A549 (cell line): ENCODE measurements around the gene TPSG1. TPM values are rescaled to one million over a fixed set of nuclear protein-coding genes. Genes with fewer than 3 reads are reported as not detected.

Source experiments
- ATAC-seq, 2 experiments: fragments of 200-7000 bp in 1 of 2; fragments of >200 bp in 1 of 2; cut with Nextera tagmentation in 1 of 2; cut with Tn5 transposase in 1 of 2; 3 replicates each; pipeline versions ENCODE4 v1.8.0 to v1.9.1; 2018 to 2020; ENCODE audit warnings: mild to moderate bottlenecking in 1 of 2, moderate library complexity in 1 of 2
- CTCF ChIA-PET: fragments of 300-600 bp; sonication (Branson Sonifier 250); formaldehyde crosslinking; extraction: SDS; loops from one replicate; lab custom pipeline; 2021; ENCODE audit warnings: antibody characterized with exemption, inconsistent platforms; lab: Yijun Ruan, JAX
- POLR2A ChIA-PET: fragments of 350-600 bp; formaldehyde crosslinking; extraction: SDS; loops from one replicate; lab custom pipeline; 2021; ENCODE audit warnings: antibody characterized with exemption, inconsistent platforms; lab: Yijun Ruan, JAX
- DNase-seq, 2 experiments: peaks; one replicate each; pipeline versions ENCODE4 v3.0.0 to v3.0.0-alpha.2; 2011 to 2016; ENCODE audit warnings: low read depth in 1 of 2, low spot score in 1 of 2
- FAIRE-seq: peaks from 2 replicates; lab custom pipeline; 2011; peaks lifted over from hg19 to GRCh38; lab: Jason Lieb, UNC
- H3K27ac ChIP-seq, 2 experiments: fragments of >200 bp; sonication (Bioruptor Twin); formaldehyde crosslinking; 3 replicates each; pipeline ENCODE4 v1.5.1; 2016 to 2017
- H3K4me1 ChIP-seq: fragments of >200 bp; sonication (Bioruptor Twin); formaldehyde crosslinking; 3 replicates; pipeline ENCODE4 v1.6.1; 2016
- H3K4me2 ChIP-seq: fragments of >200 bp; sonication (Bioruptor Twin); formaldehyde crosslinking; 3 replicates; pipeline ENCODE4 v1.6.1; 2016
- H3K4me3 ChIP-seq: fragments of >200 bp; sonication (Bioruptor Twin); formaldehyde crosslinking; 3 replicates; pipeline ENCODE4 v1.5.1; 2016
- H3K9me3 ChIP-seq: fragments of >200 bp; sonication (Bioruptor Twin); formaldehyde crosslinking; 3 replicates; pipeline ENCODE4 v1.6.1; 2016
- CEBPB ChIP-seq, 2 experiments: fragments of >200 bp in 1 of 2; sonication (Bioruptor Twin) in 1 of 2; formaldehyde crosslinking in 1 of 2; IDR thresholded peaks; 2 replicates each; pipeline ENCODE4 v1.6.1; 2012 to 2016
- EHF ChIP-seq: fragments of 250-450 bp; sonication (Bioruptor Pico); IDR thresholded peaks from 2 replicates; pipeline ENCODE4 v1.5.0; 2020; ENCODE audit warnings: mild to moderate bottlenecking
- FOSL2 ChIP-seq, 2 experiments: fragments of 450-650 bp in 1 of 2; fragments of >200 bp in 1 of 2; sonication (Bioruptor Twin) in 1 of 2; formaldehyde crosslinking; IDR thresholded peaks; 2 replicates each; pipeline versions ENCODE4 v1.5.0 to v1.6.1; 2016 to 2020; ENCODE audit warnings: mild to moderate bottlenecking in 1 of 2, moderate library complexity in 1 of 2
- GATA3 ChIP-seq: IDR thresholded peaks from 2 replicates; pipeline ENCODE4 v1.6.1; 2012; ENCODE audit warnings: borderline replicate concordance
- HDAC2 ChIP-seq: fragments of 200-600 bp; sonication (generic); IDR thresholded peaks from 2 replicates; pipeline ENCODE4 v1.6.1; 2016
- HMGXB4 ChIP-seq: fragments of 250-450 bp; sonication (Bioruptor Pico); IDR thresholded peaks from 2 replicates; pipeline ENCODE4 v1.5.0; 2021; ENCODE audit warnings: mild to moderate bottlenecking, moderate library complexity, borderline replicate concordance
- HOXA7 ChIP-seq: fragments of 250-450 bp; sonication (Bioruptor Pico); IDR thresholded peaks from 2 replicates; pipeline ENCODE4 v1.5.0; 2020; ENCODE audit warnings: mild to moderate bottlenecking, moderate library complexity
- MAFK ChIP-seq: fragments of 450-650 bp; IDR thresholded peaks from 2 replicates; pipeline ENCODE4 v1.6.1; 2014; ENCODE audit not compliant: partially characterized antibody
- MAZ ChIP-seq: fragments of 150-350 bp; IDR thresholded peaks from 2 replicates; pipeline ENCODE4 v1.6.1; 2014; ENCODE audit warnings: antibody characterized with exemption, low read depth, low read length, borderline replicate concordance
- NR3C1 ChIP-seq: fragments of >200 bp; sonication (Bioruptor Twin); formaldehyde crosslinking; IDR thresholded peaks from 3 replicates; pipeline ENCODE4 v1.6.1; 2017
- PHF8 ChIP-seq: fragments of 200-600 bp; sonication (generic); IDR thresholded peaks from 2 replicates; pipeline ENCODE4 v1.6.1; 2016; ENCODE audit warnings: low read depth, mild to moderate bottlenecking, antibody characterized with exemption, moderate library complexity, borderline replicate concordance
- RAD21 ChIP-seq, 2 experiments: fragments of >200 bp in 1 of 2; sonication (Bioruptor Twin) in 1 of 2; formaldehyde crosslinking in 1 of 2; IDR thresholded peaks in 1 of 2; conservative IDR thresholded peaks in 1 of 2; 2 replicates in 1 of 2; 3 replicates in 1 of 2; pipeline ENCODE4 v1.6.1; 2012 to 2018; ENCODE audit warnings: inconsistent platforms in 1 of 2
- RFX5 ChIP-seq: fragments of 450-650 bp; IDR thresholded peaks from 2 replicates; pipeline ENCODE4 v1.7.1; 2014; ENCODE audit warnings: antibody characterized with exemption, mild to moderate bottlenecking, moderate library complexity
- SMC3 ChIP-seq: fragments of >200 bp; sonication (Bioruptor Twin); formaldehyde crosslinking; IDR thresholded peaks from 3 replicates; pipeline ENCODE4 v1.6.1; 2018; ENCODE audit warnings: inconsistent platforms
- SREBF2 ChIP-seq: fragments of 450-650 bp; IDR thresholded peaks from 2 replicates; pipeline ENCODE4 v1.6.1; 2014; ENCODE audit warnings: mild to moderate bottlenecking, moderate library complexity
- TFCP2L1 ChIP-seq: fragments of 250-450 bp; sonication (Bioruptor Pico); IDR thresholded peaks from 2 replicates; pipeline ENCODE4 v1.5.0; 2021; ENCODE audit warnings: mild to moderate bottlenecking
- ZC3H11A ChIP-seq: fragments of 450-650 bp; IDR thresholded peaks from 2 replicates; pipeline ENCODE4 v1.6.1; 2014; ENCODE audit warnings: antibody characterized with exemption, mild to moderate bottlenecking
- WGBS: methylation state at CpG from one replicate; pipeline ENCODE4 v1.1.6; 2017; ENCODE audit errors: missing lambda C conversion rate; 5-methylcytosine and 5-hydroxymethylcytosine counted together
- polyA plus RNA-seq, 4 experiments: library from polyadenylated mRNA; depleted of rRNA in 3 of 4; stranded (reverse); fragments of >200 nt; fragmentation: RNase III in 1 of 4; extraction: RNeasy Plus Mini Kit Qiagen cat#74134 plus additional on column Dnase treatment in 1 of 4; gene quantifications; 2 replicates in 3 of 4; 3 replicates in 1 of 4; pipeline ENCODE4 v1.2.3, GENCODE V29; 2011 to 2017
- TF ChIP-seq, protein P1 (sequence below): IDR thresholded peaks from 2 replicates; pipeline ENCODE4 v1.6.1; 2012

The TPSG1 gene
- polyA plus RNA-seq, 2 of the 4 experiments (the other 2 are of a cell fraction): not detected

- DNase-seq (no peak), ATAC-seq (no peak), FAIRE-seq (no peak)
- Histone ChIP-seq H3K4me2 (no peak overlapping the region), H3K4me1 (no peaks in the 10 kb centered on the region), H3K9me3 (no peaks in the 10 kb centered on the region), H3K4me3 (no peak overlapping the region), H3K27ac (no peak overlapping the region)
- no peak for TF ChIP-seq HOXA7 (CRISPR knock-in tag)
- no peak for TF ChIP-seq HDAC2
- no peak for TF ChIP-seq RFX5
- TF ChIP-seq TFCP2L1: no peak
- no peak for TF ChIP-seq ZC3H11A
- TF ChIP-seq, protein P1, sequence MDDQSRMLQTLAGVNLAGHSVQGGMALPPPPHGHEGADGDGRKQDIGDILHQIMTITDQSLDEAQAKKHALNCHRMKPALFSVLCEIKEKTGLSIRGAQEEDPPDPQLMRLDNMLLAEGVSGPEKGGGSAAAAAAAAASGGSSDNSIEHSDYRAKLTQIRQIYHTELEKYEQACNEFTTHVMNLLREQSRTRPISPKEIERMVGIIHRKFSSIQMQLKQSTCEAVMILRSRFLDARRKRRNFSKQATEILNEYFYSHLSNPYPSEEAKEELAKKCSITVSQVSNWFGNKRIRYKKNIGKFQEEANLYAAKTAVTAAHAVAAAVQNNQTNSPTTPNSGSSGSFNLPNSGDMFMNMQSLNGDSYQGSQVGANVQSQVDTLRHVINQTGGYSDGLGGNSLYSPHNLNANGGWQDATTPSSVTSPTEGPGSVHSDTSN: no peak
- 86% methylated on average over 29 of the region's 32 CpGs for WGBS
- POLR2A ChIA-PET: no interaction called here
- CTCF ChIA-PET: interaction anchor here (0.6 to 1.7 kb wide), 3 partner anchors 9 to 107 kb away, joined by 3 to 5 read pairs (median 3); no protein-coding TSS in a partner anchor
Measured at GRCh38 chr16:1215574-1216295, 9.3 kb downstream of the TPSG1 start.

GRCh38 chr16:1214719-1215118 lies 10.3 kb downstream of the TPSG1 start:
- CTCF ChIA-PET: interaction anchor here (0.6 to 1.7 kb wide), 4 partner anchors 8 to 106 kb away, joined by 3 to 5 read pairs (median 3); no protein-coding TSS in a partner anchor
- 85% methylated on average over 16 of the region's 16 CpGs for WGBS
- Histone ChIP-seq H3K27ac (no peak overlapping the region), H3K9me3 (no peaks in the 10 kb centered on the region)
- ATAC-seq (no peak), DNase-seq (no peak)
- TF ChIP-seq EHF (CRISPR knock-in tag) (no peak), GATA3 (no peak), SMC3 (no peak), HMGXB4 (no peak), FOSL2 (IDR thresholded peaks at IDR 0.05) (no peak), FOSL2 (CRISPR knock-in tag; IDR thresholded peaks at IDR 0.05) (no peak)
- TF ChIP-seq, all 56 proteins: peak for 0
- Histone ChIP-seq H3K4me1 (no peaks in the 10 kb centered on the region), H3K4me3 (no peak overlapping the region), H3K4me2 (no peak overlapping the region)
- POLR2A ChIA-PET: no interaction called here
- no peak for FAIRE-seq

- 86% methylated on average over 22 of the region's 25 CpGs for WGBS
- FAIRE-seq (no peak), DNase-seq (no peak), ATAC-seq (no peak)
- no peaks in the 10 kb centered on the region for H3K9me3 ChIP-seq
- POLR2A ChIA-PET: no interaction called here
- no peak overlapping the region for H3K4me3 ChIP-seq
- TF ChIP-seq RAD21 (conservative IDR thresholded peaks at IDR 0.05 in 1 of 2, IDR thresholded peaks at IDR 0.05 in 1 of 2) (no peak), MAZ (no peak), NR3C1 (no peak), PHF8 (no peak), MAFK (no peak), EHF (CRISPR knock-in tag) (no peak), SREBF2 (no peak), TFCP2L1 (no peak), CEBPB (IDR thresholded peaks at IDR 0.05) (no peak), FOSL2 (IDR thresholded peaks at IDR 0.05) (no peak), FOSL2 (CRISPR knock-in tag; IDR thresholded peaks at IDR 0.05) (no peak)
- TF ChIP-seq, protein P1: no peak
- no peak overlapping the region for H3K4me2 ChIP-seq
- H3K4me1 ChIP-seq: no peaks in the 10 kb centered on the region
- no peak overlapping the region for H3K27ac ChIP-seq
- CTCF ChIA-PET: interaction anchor here (1.0 to 1.7 kb wide), 3 partner anchors 7 to 105 kb away, joined by 3 to 5 read pairs (median 3); no protein-coding TSS in a partner anchor
Measured at GRCh38 chr16:1213796-1214372, 11.2 kb downstream of the TPSG1 start.
